Stimulated activated naive CD4-positive, alpha-beta T cell treated with Interleukin-2 at 50 U/mL for 16 hours (primary cell): ENCODE results near the gene ZNF112.
"Not testable (repeated sequence)": the region's sequence is repeated elsewhere in the genome, so short reads cannot be mapped to it uniquely, and the experiment has no call there.

Experiments
- DNase-seq: peaks from one replicate; lab custom pipeline; 2025; lab: John Stamatoyannopoulos, UW

ZNF112 gene

GRCh38 chr19:44356383-44357111 lies at the start of gene ZNF112:
Gene ZNF112, minus strand, starts transcription at chr19:44356680. Its CDS starts 16,141 bp downstream, at chr19:44340539.
- DNase-seq = no peak

GRCh38 chr19:44401139-44402115 lies 44.9 kb upstream of the ZNF112 start, which contains the start of gene ZNF285:
Gene ZNF285, minus strand, starts transcription at chr19:44401608. Its CDS starts 4,395 bp downstream, at chr19:44397213.
- DNase-seq = no peak

- not testable (repeated sequence) for DNase-seq
Measured at GRCh38 chr19:44389268-44389667, 32.8 kb upstream of the ZNF112 start.

DNA sequence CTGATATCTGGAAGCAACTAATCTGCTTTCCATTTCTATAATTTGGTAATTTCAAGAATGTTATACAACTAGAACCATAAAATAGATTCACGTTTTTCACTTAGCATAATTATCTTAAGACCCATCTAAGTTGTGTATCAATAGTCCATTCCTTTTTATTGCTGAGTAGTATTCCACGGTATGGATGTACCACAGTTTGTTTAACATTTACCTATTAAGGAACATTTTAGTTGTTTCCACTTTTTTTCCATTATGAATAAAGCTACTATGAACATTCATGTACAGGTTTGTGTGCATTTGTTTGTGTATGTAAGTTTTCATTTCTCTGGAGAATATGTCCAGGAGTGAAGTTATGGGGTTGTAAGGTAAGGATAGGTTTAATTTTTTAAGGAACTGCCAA lies 18.3 kb upstream of the ZNF112 start:
- DNase-seq = no peak

DNA sequence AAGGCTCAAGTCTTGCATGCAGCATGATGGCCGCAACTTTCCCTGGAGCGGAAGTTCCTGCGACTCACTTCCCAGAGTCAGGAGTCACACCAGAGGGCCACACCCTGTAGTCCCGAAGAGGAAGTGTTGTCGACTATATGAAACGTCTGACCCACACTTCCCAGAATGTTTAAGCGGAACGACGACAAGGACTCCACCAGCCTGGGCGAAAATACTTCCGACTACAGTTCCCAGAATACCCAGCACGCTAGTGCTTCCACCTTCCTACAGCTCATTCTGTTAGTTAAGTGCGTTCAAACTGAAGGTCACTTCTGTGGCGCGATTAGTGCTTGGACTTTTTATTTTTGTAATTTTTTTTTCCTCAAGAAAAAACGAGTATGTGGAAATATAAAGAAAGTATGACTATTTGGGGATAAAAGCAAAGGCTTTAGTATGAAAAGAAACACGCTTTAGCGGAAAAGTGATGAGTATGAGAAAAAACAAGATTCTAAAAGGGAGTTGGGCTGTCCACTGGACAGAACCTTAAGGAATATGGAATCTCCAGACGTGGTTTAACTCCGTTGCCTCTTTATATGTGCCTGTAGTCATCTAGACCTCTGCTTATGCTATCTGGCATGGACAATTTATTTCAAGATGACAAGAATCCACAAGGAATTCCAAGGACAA lies 15.5 kb upstream of the ZNF112 start:
- DNase-seq = no peak

- no peak for DNase-seq
Measured at GRCh38 chr19:44367024-44367423, 10.5 kb upstream of the ZNF112 start.

DNA sequence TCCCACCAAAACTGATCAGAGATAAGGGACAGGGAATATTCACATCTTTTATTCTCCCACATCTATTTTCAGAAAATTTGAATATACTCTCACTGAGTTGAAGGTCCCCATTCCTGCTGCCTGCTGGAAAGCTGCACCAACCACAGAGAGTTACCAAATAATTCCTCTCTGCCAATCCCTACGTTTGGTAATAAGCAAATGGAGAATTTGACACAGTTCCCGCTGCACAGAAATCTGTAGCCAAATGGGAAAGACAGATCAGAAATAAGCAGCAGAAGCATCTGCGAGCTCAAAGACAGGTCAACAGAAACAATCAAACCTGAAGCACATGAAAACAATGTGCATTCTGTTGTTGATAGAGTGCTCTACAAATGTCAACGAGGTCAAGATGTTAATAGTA lies 9.9 kb downstream of the ZNF112 start:
- no peak for DNase-seq

DNA sequence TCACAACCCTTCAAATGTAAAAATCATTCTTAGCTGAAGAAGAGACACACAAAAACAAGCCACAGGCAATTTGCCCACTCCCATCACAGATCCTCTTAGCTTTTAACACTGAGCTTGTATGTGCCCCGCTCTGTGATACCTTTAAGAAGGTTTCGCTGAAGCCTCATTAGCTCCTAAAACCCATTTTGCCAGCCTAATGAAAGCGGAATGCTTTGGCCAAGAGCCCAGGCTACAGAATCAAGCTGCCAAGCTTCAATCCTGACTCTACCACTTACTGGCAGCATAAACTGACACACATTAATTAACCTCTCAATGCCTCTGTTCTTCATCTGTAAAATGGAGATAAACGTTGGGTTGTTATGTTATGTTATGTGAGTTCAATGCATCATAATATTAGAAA lies 10.5 kb downstream of the ZNF112 start:
- DNase-seq = no peak

DNA sequence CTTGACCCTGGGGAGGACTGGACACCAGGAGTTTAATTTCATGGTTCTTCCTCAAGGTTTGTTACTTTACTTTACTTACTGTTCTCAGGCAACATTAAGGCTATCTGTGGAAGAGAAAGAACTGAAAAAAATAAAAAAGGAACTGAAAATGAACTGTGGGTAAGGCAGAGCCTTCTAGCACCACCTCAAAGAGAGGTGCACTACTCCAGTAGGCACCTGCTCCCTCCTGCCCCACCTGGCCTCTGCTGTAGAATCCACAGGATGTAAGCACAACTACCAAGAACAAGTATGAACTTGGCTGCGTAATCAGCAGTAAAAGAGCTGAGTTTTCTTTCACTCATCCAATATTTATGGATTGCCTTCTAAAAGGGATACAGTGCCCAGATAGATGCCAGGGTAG lies 12.2 kb downstream of the ZNF112 start:
- no peak for DNase-seq

DNA sequence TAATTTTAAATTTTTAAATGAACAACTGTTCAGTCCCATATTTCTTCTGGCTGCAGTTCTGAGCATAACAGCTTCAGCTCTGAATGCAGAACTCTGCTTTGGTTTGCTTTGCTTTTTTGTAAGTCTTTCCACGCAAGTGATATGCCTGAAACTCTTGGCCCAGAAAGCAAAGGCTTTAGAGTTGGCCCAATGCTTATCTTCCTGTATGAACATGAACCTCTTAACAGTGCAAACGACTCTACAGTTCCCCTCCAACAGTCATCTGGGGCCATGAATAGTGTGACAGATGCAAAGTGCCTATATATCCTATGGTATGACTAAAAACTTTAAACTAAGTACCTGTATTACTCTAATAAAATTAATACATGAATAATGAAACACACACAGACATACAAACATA lies 14.7 kb downstream of the ZNF112 start:
- DNase-seq = no peak

- DNase-seq = not testable (repeated sequence)
Measured at GRCh38 chr19:44334639-44335038, 21.8 kb downstream of the ZNF112 start.

- no peak for DNase-seq
Measured at GRCh38 chr19:44332145-44332544, 24.3 kb downstream of the ZNF112 start.

- no peak for DNase-seq
Measured at GRCh38 chr19:44315883-44316282, 40.6 kb downstream of the ZNF112 start.

- DNase-seq = no peak
Measured at GRCh38 chr19:44313231-44313630, 43.2 kb downstream of the ZNF112 start.

DNA sequence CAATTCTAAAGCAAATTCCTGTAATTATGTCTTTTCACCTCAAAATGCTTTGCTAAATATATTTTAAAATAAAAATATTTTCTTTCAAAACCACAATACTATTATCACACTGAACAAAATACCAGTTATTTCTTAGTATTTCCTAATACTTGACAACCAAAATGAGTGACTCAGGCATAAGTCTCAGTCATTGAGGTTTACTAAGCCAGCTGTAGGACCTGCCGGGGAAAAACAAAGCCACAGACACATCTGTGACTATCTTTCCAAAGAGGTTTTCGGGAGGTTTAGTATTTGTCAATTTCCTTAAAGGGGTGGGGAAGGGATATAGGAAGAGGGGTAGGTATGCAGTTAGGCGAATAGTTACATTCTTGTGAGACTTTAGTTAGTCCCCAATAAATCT lies 48.5 kb downstream of the ZNF112 start:
- no peak for DNase-seq

GRCh38 chr19:44306283-44306682 lies 50.2 kb downstream of the ZNF112 start:
- no peak for DNase-seq

DNA sequence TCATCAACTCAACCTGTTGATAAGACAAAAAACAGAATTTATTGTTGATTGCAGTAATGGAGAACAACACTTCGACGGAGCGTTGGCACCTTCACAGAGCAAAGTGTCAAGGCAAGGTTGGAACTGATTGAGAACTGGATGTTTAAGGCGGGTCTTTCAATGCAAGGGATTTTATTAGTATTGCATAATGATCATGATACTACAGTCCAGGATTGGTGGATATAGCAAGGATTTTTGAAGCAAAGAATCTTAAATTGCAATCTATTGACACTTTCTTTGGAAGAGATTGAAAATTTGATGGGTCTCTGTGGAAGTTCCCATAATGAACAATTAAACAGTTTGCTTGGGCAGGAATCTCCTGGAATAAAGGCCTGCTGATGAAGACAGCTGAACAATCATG lies 51.0 kb downstream of the ZNF112 start:
- DNase-seq = no peak

DNA sequence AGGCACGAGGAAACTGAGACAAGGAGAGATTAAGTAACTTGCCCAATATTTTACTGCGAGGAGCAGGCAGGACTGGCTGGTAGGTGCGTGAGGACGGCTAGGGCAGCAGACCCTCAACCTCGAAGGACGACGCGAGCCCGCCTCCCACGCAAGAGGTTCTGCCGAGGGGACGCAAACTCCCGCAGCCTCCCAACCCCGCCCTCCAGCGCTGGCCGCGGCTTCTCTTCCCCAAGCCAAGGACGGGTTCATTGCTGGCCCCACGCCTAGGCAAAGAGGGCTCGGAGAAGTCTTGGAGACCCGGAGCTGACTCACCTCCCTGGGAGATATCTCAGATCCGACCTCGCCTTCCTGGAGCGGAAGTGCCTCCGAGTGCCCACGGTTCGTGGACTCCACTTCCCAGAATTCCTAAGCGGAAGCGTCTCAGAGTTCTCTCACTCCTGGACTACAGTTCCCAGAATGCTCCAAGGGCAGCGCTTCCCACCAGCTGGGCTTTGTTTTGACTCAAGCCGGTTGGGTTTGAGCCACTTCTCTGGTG lies 51.8 kb downstream of the ZNF112 start, which contains the start of gene ZNF235:
TSS of gene ZNF235 (minus strand) at position 367 of the 535 bp plus-strand sequence. CDS start 1,621 bp downstream, outside the sequence.
- DNase-seq = peak; percentile 71

- no peak for DNase-seq
Measured at GRCh38 chr19:44303976-44304568, 52.4 kb downstream of the ZNF112 start.

GRCh38 chr19:44303320-44303719 lies 53.2 kb downstream of the ZNF112 start:
- no peak for DNase-seq

DNA sequence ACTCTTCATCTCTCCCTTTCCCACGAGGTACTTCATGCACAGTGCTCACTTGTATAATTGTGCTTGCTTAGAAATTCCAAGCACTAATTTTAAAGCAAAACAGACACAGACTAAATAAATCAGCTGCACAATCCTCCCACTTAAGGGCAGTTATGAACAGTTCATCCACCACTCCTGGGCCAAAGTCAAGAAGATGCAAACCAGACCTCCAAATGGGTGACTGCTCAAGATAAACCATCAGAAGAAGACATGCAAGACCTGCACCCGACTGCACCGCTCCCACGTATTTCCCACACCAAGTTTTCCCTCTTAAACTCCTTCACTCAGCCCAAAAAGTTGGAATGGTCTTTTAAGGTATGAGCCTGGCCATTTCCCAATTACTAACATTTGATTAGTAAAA lies 71.5 kb downstream of the ZNF112 start:
- DNase-seq = no peak

GRCh38 chr19:44282846-44283245 lies 73.6 kb downstream of the ZNF112 start:
- DNase-seq = no peak
